Thyroid gland (tissue), 4 donors: ENCODE results near the gene RGS19. TPM values are rescaled to one million over a fixed set of nuclear protein-coding genes. Genes with fewer than 3 reads are reported as not detected.

Experiments used
- DNase-seq, 2 donors: peaks; one replicate each; pipeline ENCODE4 v3.0.0-alpha.2; 2019
- H3K27ac ChIP-seq, 3 donors: fragments of 200-600 bp; sonication (generic); 1 replicate in 2 of 3; 2 replicates in 1 of 3; pipeline ENCODE4 v1.5.1; 2016 to 2019; ENCODE audit warnings: mild to moderate bottlenecking in 1 of 3, moderate library complexity in 1 of 3
- H3K27me3 ChIP-seq: fragments of 200-600 bp; sonication (generic); one replicate; pipeline ENCODE4 v1.5.1; 2019
- H3K36me3 ChIP-seq, 2 donors: fragments of 200-600 bp; sonication (generic); one replicate each; pipeline ENCODE4 v1.5.1; 2016 to 2019
- H3K4me1 ChIP-seq, 2 donors: fragments of 200-600 bp; sonication (generic); one replicate each; pipeline ENCODE4 v1.5.1; 2017 to 2019
- H3K4me3 ChIP-seq, 3 donors: fragments of 200-600 bp; sonication (generic); replicated peaks in 1 of 3; 1 replicate in 2 of 3; 2 replicates in 1 of 3; pipeline ENCODE4 v1.5.1; 2016; ENCODE audit warnings: mild to moderate bottlenecking in 1 of 3
- H3K9me3 ChIP-seq: fragments of 200-600 bp; sonication (generic); one replicate; pipeline ENCODE4 v1.5.1; 2017
- POLR2A ChIP-seq, 2 donors: fragments of 450-650 bp; IDR thresholded peaks; one replicate each; pipeline ENCODE4 v1.6.1; 2017; ENCODE audit warnings: antibody characterized with exemption in 2 of 2, mild to moderate bottlenecking in 2 of 2, moderate library complexity in 1 of 2
- WGBS, 2 donors: methylation state at CpG; one replicate each; pipeline ENCODE4 v1.1.5; 2017; 5-methylcytosine and 5-hydroxymethylcytosine counted together
- intact Hi-C: fragments of 100-400 bp; cut with DNase I; formaldehyde crosslinking; loops from one replicate; pipeline ENCODE4 v1.15.1; 2023
- total RNA-seq, 4 donors: library from RNA; depleted of rRNA; stranded (reverse); fragments of >200 nt; gene quantifications; one replicate each; pipeline ENCODE4 v1.2.3, GENCODE V29; 2016
- TF ChIP-seq, protein P1 (sequence below), 6 experiments: fragments of 200-600 bp in 3 of 6; fragments of 450-650 bp in 3 of 6; sonication (generic) in 3 of 6; IDR thresholded peaks; one replicate each; pipeline ENCODE4 v1.5.1; 2016 to 2019; ENCODE audit warnings: antibody characterized with exemption in 6 of 6, mild to moderate bottlenecking in 2 of 6, inconsistent platforms in 1 of 6, moderate library complexity in 1 of 6

RGS19 gene
- total RNA-seq, 4 donors from 2014 or later = 10.5 to 17.2 (median 13.4) TPM

DNA sequence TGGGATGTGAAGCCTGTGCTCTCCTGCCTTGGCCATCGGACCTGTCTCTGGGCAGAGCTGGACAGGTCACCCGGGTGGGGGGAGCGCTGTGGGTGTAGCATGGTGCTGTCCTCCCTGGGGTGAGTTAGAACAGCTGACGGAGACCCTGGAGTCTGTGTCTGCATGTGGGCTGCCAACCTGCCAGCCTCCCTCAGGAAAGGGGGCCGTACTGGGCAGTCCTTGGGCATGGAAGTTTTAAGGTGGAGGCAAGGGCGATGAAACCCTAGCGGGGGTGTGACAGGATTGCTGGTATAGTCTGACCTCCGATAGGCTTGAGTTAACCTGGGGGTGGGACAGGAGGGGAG, 32.3 kb downstream of the RGS19 start:
- 60 to 74% methylated on average over 8 of the region's 8 CpGs for WGBS, 2 donors
- no peak overlapping the region for H3K27ac ChIP-seq
- peaks cover 4% of the 10 kb centered on the region for H3K27me3 ChIP-seq
- DNase-seq = no peak
- H3K4me3 ChIP-seq = peak overlapping the region in 1 of 3 donors; percentile 26
- intact Hi-C loops = no loop called here
- H3K9me3 ChIP-seq = no peaks in the 10 kb centered on the region
- TF ChIP-seq, protein P1, sequence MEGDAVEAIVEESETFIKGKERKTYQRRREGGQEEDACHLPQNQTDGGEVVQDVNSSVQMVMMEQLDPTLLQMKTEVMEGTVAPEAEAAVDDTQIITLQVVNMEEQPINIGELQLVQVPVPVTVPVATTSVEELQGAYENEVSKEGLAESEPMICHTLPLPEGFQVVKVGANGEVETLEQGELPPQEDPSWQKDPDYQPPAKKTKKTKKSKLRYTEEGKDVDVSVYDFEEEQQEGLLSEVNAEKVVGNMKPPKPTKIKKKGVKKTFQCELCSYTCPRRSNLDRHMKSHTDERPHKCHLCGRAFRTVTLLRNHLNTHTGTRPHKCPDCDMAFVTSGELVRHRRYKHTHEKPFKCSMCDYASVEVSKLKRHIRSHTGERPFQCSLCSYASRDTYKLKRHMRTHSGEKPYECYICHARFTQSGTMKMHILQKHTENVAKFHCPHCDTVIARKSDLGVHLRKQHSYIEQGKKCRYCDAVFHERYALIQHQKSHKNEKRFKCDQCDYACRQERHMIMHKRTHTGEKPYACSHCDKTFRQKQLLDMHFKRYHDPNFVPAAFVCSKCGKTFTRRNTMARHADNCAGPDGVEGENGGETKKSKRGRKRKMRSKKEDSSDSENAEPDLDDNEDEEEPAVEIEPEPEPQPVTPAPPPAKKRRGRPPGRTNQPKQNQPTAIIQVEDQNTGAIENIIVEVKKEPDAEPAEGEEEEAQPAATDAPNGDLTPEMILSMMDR (IDR thresholded peaks at IDR 0.05) = no peak
- no peak for TF ChIP-seq POLR2A (IDR thresholded peaks at IDR 0.05)
- peaks cover 4% of the 10 kb centered on the region in 2 donors for H3K36me3 ChIP-seq
- peaks cover 3 to 16% of the 10 kb centered on the region in 2 donors for H3K4me1 ChIP-seq

DNA sequence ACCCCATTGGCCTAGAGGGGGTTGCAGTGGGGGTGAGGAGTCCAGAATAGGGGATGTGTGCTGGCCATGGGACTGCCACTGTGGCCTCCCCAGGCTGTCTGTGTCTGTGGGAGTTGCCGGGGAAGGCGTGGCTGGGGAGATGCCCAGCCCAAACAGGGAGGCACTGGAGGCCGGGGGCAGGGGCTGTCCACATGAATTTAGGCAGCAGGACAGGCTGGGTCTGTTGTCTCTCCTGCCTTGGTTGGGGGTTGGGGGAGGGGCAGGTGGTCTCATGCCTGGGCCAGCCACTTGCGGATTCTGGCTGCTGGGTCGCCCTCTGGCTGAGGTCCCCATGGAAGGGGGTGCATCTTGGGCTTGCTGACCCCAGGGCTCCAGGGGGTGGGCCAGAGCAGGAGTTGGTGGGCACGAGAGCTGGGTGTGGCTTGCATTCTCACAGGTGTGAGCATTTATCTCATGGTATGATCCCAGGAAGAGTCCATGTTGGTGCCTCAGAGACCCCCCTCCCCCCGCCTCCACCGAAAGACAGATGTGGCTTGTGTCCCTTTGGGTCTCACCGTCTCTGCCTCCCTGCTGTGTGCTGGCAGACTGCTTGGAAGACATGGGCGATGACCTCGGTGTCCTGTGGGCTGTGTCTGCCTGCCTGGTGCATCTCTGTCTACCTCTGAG, 33.8 kb downstream of the RGS19 start:
- Histone ChIP-seq H3K27ac (peak overlapping the region in 1 of 3 donors; percentile 24), H3K9me3 (no peaks in the 10 kb centered on the region), H3K27me3 (peaks cover 4% of the 10 kb centered on the region), H3K36me3 (peaks cover 4% of the 10 kb centered on the region in 2 donors), H3K4me3 (no peak overlapping the region), H3K4me1 (peaks cover 3 to 29% of the 10 kb centered on the region in 2 donors)
- intact Hi-C loops = no loop called here
- no peak for DNase-seq
- 54 to 66% methylated on average over 7 to 8 of the region's 11 CpGs for WGBS, 2 donors
- TF ChIP-seq, protein P1 (IDR thresholded peaks at IDR 0.05) = no peak
- TF ChIP-seq POLR2A (IDR thresholded peaks at IDR 0.05) = no peak

DNA sequence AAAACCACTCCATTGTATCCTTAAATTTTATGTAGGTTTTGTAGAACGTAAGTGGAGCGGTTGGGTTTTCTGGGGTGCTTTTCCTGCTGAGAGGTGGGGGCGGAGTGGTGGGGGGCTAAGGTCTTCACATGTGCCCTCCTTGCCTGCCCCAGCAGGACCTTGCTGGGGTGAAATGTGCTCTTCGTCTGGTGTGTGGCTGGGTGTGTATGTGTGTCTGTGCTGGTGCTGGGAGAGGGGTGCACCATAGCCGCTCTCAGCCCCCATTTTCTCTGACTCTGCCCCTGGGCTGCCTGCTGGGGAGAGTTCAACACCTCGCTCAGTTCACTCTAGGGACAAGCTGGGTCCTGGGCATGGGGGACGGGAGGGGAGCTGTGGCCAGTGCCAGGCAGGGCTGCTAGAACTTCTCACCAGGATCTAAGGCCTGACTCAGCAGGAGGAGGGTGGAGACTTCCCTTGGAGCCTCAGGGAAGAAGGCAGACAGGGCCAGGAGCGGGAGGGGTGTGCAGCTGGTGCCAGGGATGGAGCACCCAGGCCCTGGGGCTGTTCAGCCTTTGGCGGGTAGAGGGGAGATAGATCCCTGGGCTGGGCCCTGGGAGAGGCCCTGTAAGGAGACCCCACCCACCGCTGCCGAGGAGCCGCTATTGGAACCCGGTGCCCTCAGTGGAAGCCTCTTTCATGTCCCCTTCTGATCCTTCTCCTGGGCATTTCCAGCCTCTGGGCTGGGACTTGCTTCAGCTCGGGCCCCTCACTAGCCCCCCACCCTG, 34.7 kb downstream of the RGS19 start:
- Histone ChIP-seq H3K4me3 (no peak overlapping the region), H3K9me3 (no peaks in the 10 kb centered on the region), H3K27me3 (peaks cover 1% of the 10 kb centered on the region), H3K4me1 (peaks cover 1 to 34% of the 10 kb centered on the region in 2 donors), H3K36me3 (peaks cover 4% of the 10 kb centered on the region in 2 donors), H3K27ac (peak overlapping the region in 1 of 3 donors; percentile 24)
- 59 to 65% methylated on average over 6 to 14 of the region's 14 CpGs for WGBS, 2 donors
- intact Hi-C loops = no loop called here
- no peak for DNase-seq
- TF ChIP-seq, protein P1 (IDR thresholded peaks at IDR 0.05) = no peak
- no peak for TF ChIP-seq POLR2A (IDR thresholded peaks at IDR 0.05)

DNA sequence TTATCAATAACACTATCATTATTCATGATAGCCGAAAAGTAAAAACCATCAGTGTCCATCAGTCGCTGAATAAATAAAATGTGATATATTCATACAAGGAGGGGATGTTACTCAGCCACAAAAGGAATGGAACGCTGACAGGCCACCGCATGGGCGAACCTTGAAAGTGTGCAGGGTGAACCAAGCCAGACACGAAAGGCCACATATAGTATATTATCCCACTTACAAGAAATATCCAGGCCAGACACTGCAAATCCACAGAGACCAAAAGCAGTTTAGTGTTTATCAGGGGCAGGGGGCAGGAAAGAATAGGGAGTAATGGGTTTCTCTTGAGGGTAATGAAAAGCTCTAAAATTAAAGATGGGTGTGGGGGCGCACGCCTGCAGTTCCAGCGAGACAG, 35.5 kb downstream of the RGS19 start:
- Histone ChIP-seq H3K36me3 (peaks cover 4% of the 10 kb centered on the region in 2 donors), H3K27me3 (no peaks in the 10 kb centered on the region), H3K4me3 (no peak overlapping the region), H3K4me1 (peaks cover under 1 to 38% of the 10 kb centered on the region in 2 donors), H3K9me3 (no peaks in the 10 kb centered on the region), H3K27ac (no peak overlapping the region)
- DNase-seq = no peak
- intact Hi-C loops = no loop called here
- no peak for TF ChIP-seq POLR2A (IDR thresholded peaks at IDR 0.05)
- TF ChIP-seq, protein P1 (IDR thresholded peaks at IDR 0.05) = no peak
- WGBS, 2 donors = 86% methylated on average over 9 of the region's 9 CpGs
